Measurements from ENCODE around the gene CMIP.

DNA sequence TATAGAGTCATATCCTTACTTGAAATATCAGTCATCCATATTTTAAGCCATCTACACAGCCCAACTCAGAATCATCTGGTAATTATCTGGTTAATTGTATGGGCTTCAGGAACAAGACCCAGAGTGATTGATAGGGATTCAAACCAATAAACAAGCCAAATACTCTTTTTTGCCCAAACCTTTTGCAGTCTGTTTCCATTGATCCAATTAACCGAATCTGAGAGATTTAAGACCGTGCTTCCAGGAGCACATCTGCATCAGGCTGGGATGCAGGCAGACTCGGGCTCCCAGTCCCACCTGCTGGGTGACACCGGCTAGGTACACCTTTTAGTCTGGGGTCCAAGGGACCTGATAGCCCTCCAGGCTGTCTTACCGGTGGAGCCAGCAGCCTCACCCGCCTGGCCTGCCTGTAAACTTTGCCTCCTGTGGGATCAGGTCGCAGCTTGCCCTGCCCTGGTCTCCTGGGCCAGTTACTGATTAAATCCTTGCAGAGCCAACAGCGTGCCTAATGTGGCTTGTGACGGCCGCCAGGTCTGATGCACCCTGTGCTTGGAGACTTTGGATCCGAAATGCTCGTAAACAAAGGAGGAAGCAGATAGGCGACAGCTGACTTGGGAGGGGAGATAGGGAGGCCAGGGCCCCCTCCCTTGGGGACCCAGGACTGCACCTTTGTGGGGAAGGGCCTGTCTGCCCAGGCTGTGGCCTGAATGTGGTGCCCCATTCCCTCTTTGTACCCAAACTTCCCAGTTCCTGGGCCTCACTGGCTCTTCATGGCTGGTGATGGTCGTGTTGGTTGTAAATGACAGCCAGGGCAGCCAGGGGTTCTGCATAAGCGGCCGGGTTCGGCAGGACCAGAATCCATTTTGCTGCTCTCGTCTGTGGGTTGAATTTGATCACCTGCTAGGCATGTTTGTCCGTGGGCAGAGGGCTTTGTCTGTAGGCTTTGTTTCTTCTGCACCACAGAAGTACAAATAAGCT is 3.8 kb downstream of the CMIP start:
- no peak for TF ChIP-seq RFX5 (IDR thresholded peaks at IDR 0.05; ENCODE audit: low read length)
- TF ChIP-seq, protein P1, sequence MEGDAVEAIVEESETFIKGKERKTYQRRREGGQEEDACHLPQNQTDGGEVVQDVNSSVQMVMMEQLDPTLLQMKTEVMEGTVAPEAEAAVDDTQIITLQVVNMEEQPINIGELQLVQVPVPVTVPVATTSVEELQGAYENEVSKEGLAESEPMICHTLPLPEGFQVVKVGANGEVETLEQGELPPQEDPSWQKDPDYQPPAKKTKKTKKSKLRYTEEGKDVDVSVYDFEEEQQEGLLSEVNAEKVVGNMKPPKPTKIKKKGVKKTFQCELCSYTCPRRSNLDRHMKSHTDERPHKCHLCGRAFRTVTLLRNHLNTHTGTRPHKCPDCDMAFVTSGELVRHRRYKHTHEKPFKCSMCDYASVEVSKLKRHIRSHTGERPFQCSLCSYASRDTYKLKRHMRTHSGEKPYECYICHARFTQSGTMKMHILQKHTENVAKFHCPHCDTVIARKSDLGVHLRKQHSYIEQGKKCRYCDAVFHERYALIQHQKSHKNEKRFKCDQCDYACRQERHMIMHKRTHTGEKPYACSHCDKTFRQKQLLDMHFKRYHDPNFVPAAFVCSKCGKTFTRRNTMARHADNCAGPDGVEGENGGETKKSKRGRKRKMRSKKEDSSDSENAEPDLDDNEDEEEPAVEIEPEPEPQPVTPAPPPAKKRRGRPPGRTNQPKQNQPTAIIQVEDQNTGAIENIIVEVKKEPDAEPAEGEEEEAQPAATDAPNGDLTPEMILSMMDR (IDR thresholded peaks at IDR 0.05): no peak

Measured in SK-N-SH (cell line).